H1 (cell line): ENCODE data around the gene FOXRED1. TPM values are rescaled to one million over a fixed set of nuclear protein-coding genes. Genes with fewer than 3 reads are reported as not detected.

ENCODE experiments used
- CTCF ChIA-PET: fragments of 300-600 bp; sonication (Branson Sonifier 250); formaldehyde crosslinking; loops from one replicate; lab custom pipeline; 2021; ENCODE audit not compliant: partially characterized antibody; lab: Charles Lee
- POLR2A ChIA-PET: fragments of 300-600 bp; sonication (Branson Sonifier 250); formaldehyde crosslinking; loops from one replicate; lab custom pipeline; 2021; ENCODE audit warnings: inconsistent platforms; ENCODE audit not compliant: partially characterized antibody; lab: Charles Lee
- DNase-seq, 2 experiments: peaks; one replicate each; pipeline versions ENCODE4 v3.0.0 to v3.0.0-alpha.2; 2010 to 2022; ENCODE audit warnings: low spot score in 2 of 2, low read depth in 1 of 2, mixed read lengths in 1 of 2
- FAIRE-seq: peaks from 2 replicates; lab custom pipeline; 2011; peaks lifted over from hg19 to GRCh38; lab: Jason Lieb, UNC
- H2AFZ ChIP-seq: 2 replicates; pipeline ENCODE4 v1.8.1; 2012; ENCODE audit warnings: low read length, inconsistent platforms
- H2AK5ac ChIP-seq: 2 replicates; pipeline ENCODE4 v1.6.1; 2013; ENCODE audit warnings: low read depth, low read length
- H2BK120ac ChIP-seq: replicated peaks from 2 replicates; pipeline ENCODE3; 2013; ENCODE audit warnings: low read depth, low read length, inconsistent platforms
- H2BK12ac ChIP-seq: 2 replicates; pipeline ENCODE4 v1.6.1; 2013; ENCODE audit warnings: low read depth, low read length
- H2BK15ac ChIP-seq: 2 replicates; pipeline ENCODE4 v1.6.1; 2013; ENCODE audit warnings: low read length
- H2BK20ac ChIP-seq: 2 replicates; pipeline ENCODE4 v1.6.1; 2013; ENCODE audit warnings: low read length
- H2BK5ac ChIP-seq: 2 replicates; pipeline ENCODE4 v1.6.1; 2013; ENCODE audit warnings: low read depth, low read length
- H3K14ac ChIP-seq: 2 replicates; pipeline ENCODE4 v1.6.1; 2013; ENCODE audit warnings: inconsistent platforms; ENCODE audit not compliant: insufficient read length
- H3K18ac ChIP-seq: 2 replicates; pipeline ENCODE4 v1.6.1; 2013; ENCODE audit warnings: low read length; ENCODE audit errors: extremely low read depth
- H3K23ac ChIP-seq: 2 replicates; pipeline ENCODE4 v1.6.1; 2013; ENCODE audit warnings: inconsistent platforms; ENCODE audit not compliant: insufficient read length
- H3K23me2 ChIP-seq: 2 replicates; pipeline ENCODE4 v1.6.1; 2013; ENCODE audit warnings: low read depth, low read length
- H3K27ac ChIP-seq: 2 replicates; pipeline ENCODE4 v1.6.1; 2011; ENCODE audit warnings: low read depth, low read length, inconsistent platforms
- H3K27me3 ChIP-seq, 4 experiments: replicated peaks in 1 of 4; 1 replicate in 1 of 4; 2 replicates in 3 of 4; pipeline versions ENCODE4 v1.6.1 to v1.8.1; 2011 to 2013; ENCODE audit warnings: low read length in 3 of 4, mild to moderate bottlenecking in 3 of 4, inconsistent platforms in 2 of 4, mixed read lengths in 2 of 4, moderate library complexity in 1 of 4; ENCODE audit not compliant: control insufficient read depth in 3 of 4, insufficient read depth in 3 of 4; ENCODE audit errors: extremely low read depth in 1 of 4
- H3K36me3 ChIP-seq, 4 experiments: 2 replicates each; pipeline versions ENCODE4 v1.6.1 to v1.8.1; 2011 to 2013; ENCODE audit warnings: mild to moderate bottlenecking in 4 of 4, low read length in 3 of 4, moderate library complexity in 2 of 4, control low read depth in 1 of 4, inconsistent platforms in 1 of 4; ENCODE audit not compliant: insufficient read depth in 4 of 4, control insufficient read depth in 2 of 4
- H3K4ac ChIP-seq: replicated peaks from 2 replicates; pipeline ENCODE3; 2013; ENCODE audit warnings: low read length, low read depth, mixed read lengths, inconsistent platforms; ENCODE audit not compliant: insufficient read length
- H3K4me1 ChIP-seq, 4 experiments: replicated peaks in 1 of 4; 1 replicate in 1 of 4; 2 replicates in 3 of 4; pipeline versions ENCODE4 v1.6.1 to v1.8.1; 2011 to 2013; ENCODE audit warnings: low read length in 3 of 4, inconsistent platforms in 2 of 4, mixed read lengths in 1 of 4; ENCODE audit not compliant: insufficient read depth in 4 of 4, control insufficient read depth in 3 of 4
- H3K4me2 ChIP-seq, 2 experiments: 2 replicates each; pipeline versions ENCODE4 v1.6.1 to v1.8.1; 2011 to 2013; ENCODE audit warnings: low read depth in 2 of 2, low read length in 2 of 2, control low read depth in 1 of 2, inconsistent platforms in 1 of 2, mild to moderate bottlenecking in 1 of 2; ENCODE audit not compliant: insufficient read depth in 1 of 2
- H3K4me3 ChIP-seq, 4 experiments: fragments of 200-600, 300-600 bp in 1 of 4; sonication (generic), shearing (Covaris generic), sonication (Bioruptor Twin) in 1 of 4; 2 replicates each; pipeline versions ENCODE4 v1.5.1 to v1.8.1; 2011 to 2016; ENCODE audit warnings: low read length in 4 of 4, low read depth in 3 of 4, control low read depth in 2 of 4, inconsistent platforms in 2 of 4, mild to moderate bottlenecking in 2 of 4, mixed read lengths in 1 of 4, moderate library complexity in 1 of 4; ENCODE audit not compliant: insufficient read depth in 2 of 4; ENCODE audit errors: extremely low read depth in 1 of 4
- H3K56ac ChIP-seq: replicated peaks from 2 replicates; pipeline ENCODE3; 2013; ENCODE audit warnings: low read depth, mild to moderate bottlenecking, mixed read lengths, low read length, inconsistent platforms; ENCODE audit not compliant: insufficient read length
- H3K79me1 ChIP-seq: 2 replicates; pipeline ENCODE4 v1.6.1; 2013; ENCODE audit warnings: low read depth, low read length, control low read depth
- H3K79me2 ChIP-seq, 2 experiments: 2 replicates each; pipeline versions ENCODE4 v1.6.1 to v1.8.1; 2012 to 2013; ENCODE audit warnings: low read length in 2 of 2, mild to moderate bottlenecking in 2 of 2, inconsistent platforms in 1 of 2; ENCODE audit not compliant: insufficient read depth in 2 of 2, control insufficient read depth in 1 of 2
- H3K9ac ChIP-seq, 4 experiments: replicated peaks in 1 of 4; 1 replicate in 1 of 4; 2 replicates in 3 of 4; pipeline versions ENCODE4 v1.6.1 to v1.8.1; 2011 to 2013; ENCODE audit warnings: low read depth in 3 of 4, low read length in 3 of 4, control low read depth in 2 of 4, mild to moderate bottlenecking in 2 of 4, moderate library complexity in 2 of 4, inconsistent platforms in 1 of 4; ENCODE audit errors: extremely low read depth in 1 of 4
- H3K9me3 ChIP-seq, 2 experiments: 2 replicates each; pipeline versions ENCODE4 v1.6.1 to v1.8.1; 2012 to 2013; ENCODE audit warnings: mild to moderate bottlenecking in 2 of 2, moderate library complexity in 2 of 2, control low read depth in 1 of 2, inconsistent platforms in 1 of 2, low read depth in 1 of 2, low read length in 1 of 2, mixed read lengths in 1 of 2; ENCODE audit not compliant: insufficient read depth in 2 of 2
- H4K20me1 ChIP-seq, 2 experiments: replicated peaks in 1 of 2; 2 replicates each; pipeline versions ENCODE3 to v1.8.1; 2011 to 2013; ENCODE audit warnings: inconsistent platforms in 2 of 2, low read length in 2 of 2, mild to moderate bottlenecking in 1 of 2; ENCODE audit not compliant: insufficient read depth in 2 of 2, control insufficient read depth in 1 of 2
- H4K5ac ChIP-seq: 2 replicates; pipeline ENCODE4 v1.6.1; 2013; ENCODE audit warnings: low read length, low read depth, mixed read lengths, inconsistent platforms; ENCODE audit not compliant: insufficient read length
- H4K8ac ChIP-seq: 2 replicates; pipeline ENCODE4 v1.8.0; 2013; ENCODE audit warnings: mild to moderate bottlenecking, moderate library complexity, low read length, inconsistent platforms; ENCODE audit not compliant: insufficient read depth; ENCODE audit errors: extremely low read depth
- H4K91ac ChIP-seq: replicated peaks from 2 replicates; pipeline ENCODE3; 2013; ENCODE audit warnings: low read length, mixed read lengths, inconsistent platforms; ENCODE audit not compliant: insufficient read length
- BCL11A ChIP-seq, 2 experiments: IDR thresholded peaks; one replicate each; pipeline ENCODE4 v1.6.1; 2011; ENCODE audit warnings: low read depth in 2 of 2, low read length in 2 of 2, mild to moderate bottlenecking in 2 of 2
- HDAC6 ChIP-seq: IDR thresholded peaks from one replicate; pipeline ENCODE4 v1.7.1; 2012; ENCODE audit warnings: low read depth, mild to moderate bottlenecking, inconsistent platforms, low read length, moderate library complexity
- NRF1 ChIP-seq: IDR thresholded peaks from 2 replicates; pipeline ENCODE4 v1.6.1; 2011; ENCODE audit warnings: mild to moderate bottlenecking, low read depth, low read length, improper control_type of control experiment
- POU5F1 ChIP-seq: IDR thresholded peaks from 2 replicates; pipeline ENCODE4 v1.6.1; 2011; ENCODE audit warnings: low read depth, mild to moderate bottlenecking, low read length, moderate library complexity
- SIRT6 ChIP-seq: IDR thresholded peaks from one replicate; pipeline ENCODE4 v1.7.1; 2012; ENCODE audit warnings: low read length, inconsistent platforms
- SUZ12 ChIP-seq: fragments of 200-600 bp; sonication (generic); IDR thresholded peaks from 2 replicates; pipeline ENCODE4 v1.6.1; 2012; ENCODE audit warnings: mild to moderate bottlenecking, inconsistent platforms, low read length, moderate library complexity, mixed read lengths
- TCF12 ChIP-seq: IDR thresholded peaks from 2 replicates; pipeline ENCODE4 v1.6.1; 2011; ENCODE audit warnings: low read depth, mild to moderate bottlenecking, low read length
- YY1 ChIP-seq: IDR thresholded peaks from 2 replicates; pipeline ENCODE4 v1.6.1; 2011; ENCODE audit warnings: low read depth, mild to moderate bottlenecking, low read length
- WGBS, 2 experiments: shearing (Covaris generic) in 1 of 2; methylation state at CpG; one replicate each; pipeline versions ENCODE4 v1.1.6 to v1.1.7; 2013 to 2015; ENCODE audit warnings: low lambda C conversion rate in 2 of 2, mixed read lengths in 2 of 2, inconsistent platforms in 1 of 2, low coverage in 1 of 2, missing lambda C conversion rate in 1 of 2; ENCODE audit not compliant: insufficient replicate concordance in 2 of 2, insufficient coverage in 1 of 2, insufficient read length in 1 of 2; ENCODE audit errors: extremely low coverage in 1 of 2, missing lambda C conversion rate in 1 of 2; 5-methylcytosine and 5-hydroxymethylcytosine counted together
- polyA plus RNA-seq, 7 experiments: library from polyadenylated mRNA; depleted of rRNA in 3 of 7; stranded (reverse) in 5 of 7; unstranded in 2 of 7; fragments of >200 nt in 5 of 7; fragments of 200-250 nt in 2 of 7; gene quantifications; 1 replicate in 5 of 7; 2 replicates in 1 of 7; 4 replicates in 1 of 7; pipeline versions ENCODE4 v1.2.1 to v1.2.3, GENCODE V29; 2011 to 2013; ENCODE audit warnings: missing spikeins in 2 of 7, mixed read lengths in 2 of 7
- total RNA-seq: library from RNA; stranded (reverse); fragmentation: NEBNext Ultra II Directional; extraction: Animal tissue kit (Norgen Biotek cat#: 25700); gene quantifications from 2 replicates; pipeline ENCODE4 v1.2.1, GENCODE V29; 2021
- TF ChIP-seq, protein P1 (sequence below): IDR thresholded peaks from 2 replicates; pipeline ENCODE4 v1.6.1; 2012; ENCODE audit warnings: inconsistent platforms
- TF ChIP-seq, protein P2 (sequence below), 3 experiments: IDR thresholded peaks; 1 replicate in 2 of 3; 2 replicates in 1 of 3; pipeline versions ENCODE4 v1.5.1 to v1.6.1; 2011; ENCODE audit warnings: low read length in 3 of 3, mild to moderate bottlenecking in 3 of 3, inconsistent platforms in 2 of 3, low read depth in 1 of 3, moderate library complexity in 1 of 3; ENCODE audit not compliant: insufficient read depth in 1 of 3; ENCODE audit errors: control extremely low read depth in 1 of 3

The FOXRED1 gene
- total and polyA plus RNA-seq, 2 of the 8 experiments (the other 6 are each of a cell fraction or from before 2014, with no cell fraction given): 48.8 to 99.4 TPM

DNA sequence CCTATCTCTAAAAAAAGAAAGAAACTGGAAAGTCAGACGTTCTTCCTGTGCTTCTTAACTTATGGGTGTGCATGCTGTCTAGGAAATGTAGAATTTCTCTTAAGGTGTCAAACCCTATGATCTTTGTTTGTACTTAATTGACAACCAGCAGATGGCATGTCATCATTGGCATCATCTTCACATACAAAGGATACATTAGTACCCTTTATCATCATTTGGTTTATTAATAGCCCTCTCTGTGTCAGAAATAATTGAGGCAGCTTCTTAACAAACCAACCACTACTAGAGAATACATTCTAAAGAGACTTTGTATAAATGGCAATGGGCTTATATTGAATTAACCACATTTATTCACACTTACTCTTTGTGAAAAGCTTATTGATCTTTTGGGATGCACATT lies 14.1 kb upstream of the FOXRED1 start:
- H4K8ac ChIP-seq: no peak overlapping the region
- no peak overlapping the region for H3K56ac ChIP-seq
- FAIRE-seq (no peak), DNase-seq (no peak)
- no peak overlapping the region for H3K4me2 ChIP-seq
- no peaks in the 10 kb centered on the region for H3K4me1 ChIP-seq
- no peak overlapping the region for H3K4me3 ChIP-seq
- no peak overlapping the region for H4K5ac ChIP-seq
- H3K27me3 ChIP-seq: no peaks in the 10 kb centered on the region
- H2AK5ac ChIP-seq: no peak overlapping the region
- 82% methylated on average over 1 of the region's 1 CpG; no CpG with 5 or more reads in 1 of the 2 experiments for WGBS, 2 experiments
- no peak overlapping the region for H2BK15ac ChIP-seq
- H3K9me3 ChIP-seq: no peaks in the 10 kb centered on the region
- no peak overlapping the region for H3K14ac ChIP-seq
- POLR2A ChIA-PET: interaction anchor here (0.6 to 2.9 kb wide), 4 partner anchors 8 to 25 kb away, joined by 3 to 11 read pairs (median 5); no protein-coding TSS in a partner anchor
- H3K79me1 ChIP-seq: no peaks in the 10 kb centered on the region
- no peak overlapping the region for H2AFZ ChIP-seq
- no peak overlapping the region for H4K91ac ChIP-seq
- no peaks in the 10 kb centered on the region for H3K79me2 ChIP-seq
- no peak overlapping the region for H2BK20ac ChIP-seq
- no peak overlapping the region for H3K23ac ChIP-seq
- no peak overlapping the region for H3K27ac ChIP-seq
- no peak overlapping the region for H2BK5ac ChIP-seq
- H2BK120ac ChIP-seq: no peak overlapping the region
- H3K18ac ChIP-seq: no peak overlapping the region
- no peak overlapping the region for H3K4ac ChIP-seq
- peaks cover 4 to 45% (median 28%) of the 10 kb centered on the region in 4 experiments for H3K36me3 ChIP-seq
- no peak overlapping the region for H3K9ac ChIP-seq
- H3K23me2 ChIP-seq: no peaks in the 10 kb centered on the region
- H2BK12ac ChIP-seq: no peak overlapping the region
- CTCF ChIA-PET: no interaction called here
- peaks cover 0 to 3% of the 10 kb centered on the region in 2 experiments for H4K20me1 ChIP-seq
- no peak for TF ChIP-seq SIRT6
- TF ChIP-seq, protein P1, sequence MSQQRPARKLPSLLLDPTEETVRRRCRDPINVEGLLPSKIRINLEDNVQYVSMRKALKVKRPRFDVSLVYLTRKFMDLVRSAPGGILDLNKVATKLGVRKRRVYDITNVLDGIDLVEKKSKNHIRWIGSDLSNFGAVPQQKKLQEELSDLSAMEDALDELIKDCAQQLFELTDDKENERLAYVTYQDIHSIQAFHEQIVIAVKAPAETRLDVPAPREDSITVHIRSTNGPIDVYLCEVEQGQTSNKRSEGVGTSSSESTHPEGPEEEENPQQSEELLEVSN: no peak
- TF ChIP-seq POU5F1: no peak
- no peak for TF ChIP-seq YY1
- no peak for TF ChIP-seq SUZ12
- no peak for TF ChIP-seq TCF12
- no peak for TF ChIP-seq BCL11A (IDR thresholded peaks at IDR 0.05; ENCODE audit: low read depth in 2 of 2, low read length in 2 of 2)
- TF ChIP-seq NRF1: no peak
- TF ChIP-seq HDAC6: no peak
- TF ChIP-seq, protein P2, sequence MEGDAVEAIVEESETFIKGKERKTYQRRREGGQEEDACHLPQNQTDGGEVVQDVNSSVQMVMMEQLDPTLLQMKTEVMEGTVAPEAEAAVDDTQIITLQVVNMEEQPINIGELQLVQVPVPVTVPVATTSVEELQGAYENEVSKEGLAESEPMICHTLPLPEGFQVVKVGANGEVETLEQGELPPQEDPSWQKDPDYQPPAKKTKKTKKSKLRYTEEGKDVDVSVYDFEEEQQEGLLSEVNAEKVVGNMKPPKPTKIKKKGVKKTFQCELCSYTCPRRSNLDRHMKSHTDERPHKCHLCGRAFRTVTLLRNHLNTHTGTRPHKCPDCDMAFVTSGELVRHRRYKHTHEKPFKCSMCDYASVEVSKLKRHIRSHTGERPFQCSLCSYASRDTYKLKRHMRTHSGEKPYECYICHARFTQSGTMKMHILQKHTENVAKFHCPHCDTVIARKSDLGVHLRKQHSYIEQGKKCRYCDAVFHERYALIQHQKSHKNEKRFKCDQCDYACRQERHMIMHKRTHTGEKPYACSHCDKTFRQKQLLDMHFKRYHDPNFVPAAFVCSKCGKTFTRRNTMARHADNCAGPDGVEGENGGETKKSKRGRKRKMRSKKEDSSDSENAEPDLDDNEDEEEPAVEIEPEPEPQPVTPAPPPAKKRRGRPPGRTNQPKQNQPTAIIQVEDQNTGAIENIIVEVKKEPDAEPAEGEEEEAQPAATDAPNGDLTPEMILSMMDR (IDR thresholded peaks at IDR 0.05; ENCODE audit: control extremely low read depth in 1 of 3, insufficient read depth in 1 of 3, low read depth in 1 of 3, low read length in 3 of 3): no peak
